HUDEP-2 (cell line): ENCODE measurements around the gene PRR15L.
"Not testable (repeated sequence)": the region's sequence is repeated elsewhere in the genome, so short reads cannot be mapped to it uniquely, and the experiment has no call there.

Experiments used
- DNase-seq, 76 experiments: peaks; one replicate each; lab custom pipeline; 2025; ENCODE audit not compliant: unreplicated experiment in 76 of 76; lab: John Stamatoyannopoulos, UW

The PRR15L gene, protein sequence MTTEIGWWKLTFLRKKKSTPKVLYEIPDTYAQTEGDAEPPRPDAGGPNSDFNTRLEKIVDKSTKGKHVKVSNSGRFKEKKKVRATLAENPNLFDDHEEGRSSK

DNA sequence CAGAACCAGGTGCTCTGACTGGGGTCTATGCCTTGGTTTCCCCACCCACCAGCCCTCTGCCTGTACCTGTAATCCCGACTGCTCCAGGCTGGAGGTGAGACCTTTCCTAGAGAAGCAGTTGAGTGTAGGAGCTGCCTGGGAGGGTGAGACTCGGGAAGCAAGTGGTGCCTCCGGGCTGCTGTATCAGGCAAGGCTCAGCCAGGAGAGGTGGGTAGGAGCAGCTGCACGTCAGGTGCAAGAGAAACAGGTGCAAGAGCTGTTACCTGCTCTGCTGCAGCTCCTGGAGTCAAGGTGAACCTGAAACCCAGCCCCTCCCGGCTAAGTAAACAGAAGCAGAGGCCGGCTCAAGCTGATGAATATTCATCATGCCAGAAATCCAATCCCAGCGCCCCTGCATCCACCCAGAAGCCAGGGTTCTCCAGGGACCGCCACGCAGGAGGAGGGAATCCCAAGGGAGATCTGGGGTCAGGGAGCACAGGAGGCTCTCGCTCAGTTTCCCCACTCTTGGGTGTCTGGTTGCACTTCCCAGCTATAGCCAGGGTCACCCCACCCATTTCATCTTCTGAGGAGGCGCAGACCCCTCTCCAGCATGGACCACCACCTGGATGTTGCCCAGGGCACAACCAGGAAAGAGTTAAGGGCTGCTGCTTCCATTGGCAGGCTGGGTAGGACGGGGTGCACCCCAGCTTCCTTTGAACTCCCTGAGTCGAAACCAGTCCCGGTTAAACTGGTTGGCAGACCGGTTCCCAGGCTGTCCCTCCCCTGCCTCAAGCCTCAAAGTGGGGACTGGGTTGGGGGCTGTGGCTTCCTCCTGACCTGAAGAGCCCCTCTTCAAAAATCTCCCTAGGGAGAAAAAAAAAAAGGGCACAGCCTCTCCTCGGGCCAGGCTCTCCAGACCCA lies at the start of gene PRR15L:
Gene PRR15L, minus strand, starts transcription at position 293 of the 900 bp plus-strand sequence. CDS start 4,649 bp downstream, outside the sequence.
- no peak for DNase-seq

DNA sequence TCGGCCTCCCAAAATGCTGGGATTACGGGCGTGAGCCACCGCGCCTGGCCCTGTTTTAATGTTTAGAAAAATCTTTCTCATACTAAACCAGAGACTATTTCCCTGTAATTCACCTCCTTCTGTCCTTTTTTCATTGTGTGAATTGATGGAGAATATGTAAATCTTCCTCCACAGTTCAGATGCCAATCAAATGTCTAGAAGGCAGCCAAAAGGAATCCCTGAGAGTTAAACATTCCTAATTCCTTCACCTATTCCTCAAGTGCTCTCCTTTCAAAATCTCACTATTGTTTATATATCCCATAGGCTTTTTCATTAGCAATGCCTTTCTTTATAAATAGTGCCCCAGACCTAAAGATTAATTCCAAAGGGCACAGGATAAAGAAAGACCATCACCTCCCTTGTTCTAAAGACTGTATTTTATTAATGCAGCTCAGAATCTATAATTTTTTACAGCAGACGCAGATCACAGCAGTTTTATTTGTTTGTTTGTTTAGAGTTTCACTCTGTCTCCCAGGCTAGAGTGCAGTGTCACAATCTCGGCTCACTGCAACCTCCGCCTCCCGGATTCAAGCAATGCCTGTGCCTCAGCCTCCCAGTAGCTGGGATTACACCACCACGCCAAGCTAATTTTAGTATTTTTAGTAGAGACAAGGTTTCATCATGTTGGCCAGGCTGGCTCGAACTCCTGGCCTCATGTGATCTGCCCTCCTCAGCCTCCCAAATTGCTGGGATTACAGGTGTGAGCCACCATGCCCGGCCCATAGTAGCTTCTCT lies 49.4 kb upstream of the PRR15L start:
- no peak for DNase-seq

DNA sequence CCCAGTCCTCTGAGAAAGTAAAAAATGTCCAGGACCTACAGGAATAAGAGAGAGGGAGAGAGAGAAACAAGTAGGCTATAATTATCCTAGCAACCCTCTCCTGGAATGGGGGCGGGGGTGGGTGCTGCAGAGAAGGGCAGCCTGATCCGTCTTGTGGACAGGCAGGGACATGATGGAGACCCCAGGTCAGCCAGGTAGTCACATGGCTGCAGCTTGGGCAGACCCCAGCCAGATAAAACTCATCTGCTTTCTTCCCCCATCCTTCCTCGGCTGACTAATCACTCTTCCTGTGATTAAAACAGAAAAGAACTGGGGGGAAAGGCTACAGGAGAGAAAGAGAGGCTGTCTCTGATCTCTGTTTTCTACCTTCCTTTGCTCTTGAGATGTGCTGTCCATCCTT lies 47.3 kb upstream of the PRR15L start:
- no peak for DNase-seq

DNA sequence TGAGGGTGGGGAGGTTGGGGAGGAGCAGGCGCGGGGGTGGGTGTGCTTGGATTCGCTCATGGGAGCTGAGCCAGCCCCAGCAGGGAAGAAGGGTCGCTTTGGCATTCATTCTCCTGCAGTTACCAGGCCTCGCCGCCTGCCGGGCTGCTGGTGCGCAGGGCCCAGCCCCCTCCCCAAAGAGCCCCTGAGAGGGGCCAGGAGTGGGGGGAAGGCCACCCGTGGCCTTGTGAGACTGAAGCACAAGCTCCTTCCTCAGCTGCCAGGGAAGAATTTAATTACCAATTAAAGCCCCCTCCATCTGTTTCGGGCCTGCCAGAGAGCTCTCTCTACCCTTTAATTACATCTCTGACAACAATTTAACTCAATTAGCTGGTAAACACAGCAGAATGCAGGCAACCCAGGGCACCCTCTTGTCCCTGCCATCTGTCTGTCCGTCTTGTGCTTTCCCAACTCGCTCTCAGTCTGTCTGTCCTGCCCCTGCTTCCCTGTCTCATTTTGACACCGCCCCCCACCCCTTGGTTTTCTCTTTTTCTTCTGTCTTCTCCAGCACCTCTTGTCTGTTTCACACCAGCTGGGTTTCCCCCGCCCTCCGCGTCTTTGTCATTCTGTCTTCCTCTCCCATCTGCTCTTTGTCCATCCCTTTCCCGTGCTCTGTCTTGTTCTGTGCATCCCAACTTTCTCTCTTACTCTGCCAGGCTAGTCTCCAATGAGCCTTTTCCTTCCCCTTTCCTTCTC lies 45.9 kb upstream of the PRR15L start:
- no peak for DNase-seq

DNA sequence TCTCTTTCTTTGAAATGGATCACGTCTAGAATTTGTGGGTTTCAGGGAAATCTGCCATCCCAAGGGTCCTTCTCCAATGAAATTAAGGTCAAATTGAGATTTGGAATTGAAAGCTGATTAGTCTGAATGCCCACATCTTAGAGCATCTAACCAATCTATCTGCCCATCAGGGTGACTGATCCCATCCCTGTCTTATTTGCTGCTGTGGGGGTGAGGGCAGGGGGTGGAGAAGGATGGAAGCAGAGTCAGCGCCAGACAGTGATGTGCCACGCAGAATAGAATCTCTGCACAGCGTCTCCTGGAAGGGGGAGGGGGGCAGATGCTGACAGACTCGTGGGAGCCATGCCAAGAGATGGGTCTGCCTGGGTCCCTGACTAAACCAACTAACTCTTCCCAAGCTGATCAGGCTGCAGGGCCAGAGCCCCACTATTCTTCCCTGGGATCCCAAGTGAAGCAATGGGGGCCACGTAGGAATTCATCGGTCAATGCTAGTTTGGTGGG lies 45.3 kb upstream of the PRR15L start:
- no peak for DNase-seq

DNA sequence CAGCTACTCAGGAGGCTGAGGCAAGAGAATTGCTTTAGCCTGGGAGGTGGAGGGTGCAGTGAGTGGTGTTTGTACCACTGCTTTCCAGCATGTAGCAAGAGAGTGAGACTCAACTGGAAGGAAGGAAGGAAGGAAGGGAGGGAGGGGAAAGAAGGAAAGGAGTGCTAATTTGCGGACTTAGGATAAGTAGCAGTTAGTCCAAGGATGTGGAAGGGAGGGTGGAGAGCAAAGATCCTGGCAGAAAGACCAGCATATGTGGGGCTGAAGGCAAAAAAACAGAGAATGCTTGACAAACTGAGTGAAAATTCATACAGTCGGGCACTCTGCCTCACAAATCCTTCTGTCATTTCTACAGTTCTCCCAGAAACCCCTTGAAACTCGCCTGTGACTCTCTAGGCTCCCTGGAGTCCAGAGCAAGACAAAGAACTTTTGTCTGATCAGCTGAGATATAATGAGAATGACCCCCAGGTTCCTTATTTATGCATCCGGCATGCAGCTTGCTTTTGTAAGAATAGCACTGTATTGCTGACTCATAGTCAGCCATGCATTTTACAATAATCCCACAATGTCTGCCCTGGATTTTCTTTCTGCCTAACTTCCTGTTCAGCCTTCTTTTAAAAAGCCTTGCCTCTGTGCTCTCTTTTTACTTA lies 44.7 kb upstream of the PRR15L start:
- peak in 1 of 76 experiments; percentile 3 for DNase-seq

DNA sequence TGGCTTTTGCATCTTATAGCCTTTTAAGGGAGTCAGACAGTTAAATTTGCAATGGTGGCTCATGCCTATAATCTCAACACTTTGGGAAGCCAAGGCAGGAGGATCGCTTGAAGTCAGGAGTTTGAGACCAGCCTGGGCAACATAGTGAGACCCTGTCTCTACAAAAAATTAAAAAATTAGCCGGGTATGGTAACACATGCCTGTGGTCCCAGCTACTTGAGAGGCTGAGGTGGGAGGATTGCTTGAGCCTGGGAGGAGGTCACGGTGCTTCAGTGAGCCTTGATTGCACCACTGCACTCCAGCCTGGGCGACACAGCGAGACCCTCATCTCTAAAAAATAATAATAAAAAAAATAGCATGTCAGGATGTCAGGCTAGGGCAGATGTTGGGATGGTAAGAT lies 44.0 kb upstream of the PRR15L start:
- not testable (repeated sequence) for DNase-seq

DNA sequence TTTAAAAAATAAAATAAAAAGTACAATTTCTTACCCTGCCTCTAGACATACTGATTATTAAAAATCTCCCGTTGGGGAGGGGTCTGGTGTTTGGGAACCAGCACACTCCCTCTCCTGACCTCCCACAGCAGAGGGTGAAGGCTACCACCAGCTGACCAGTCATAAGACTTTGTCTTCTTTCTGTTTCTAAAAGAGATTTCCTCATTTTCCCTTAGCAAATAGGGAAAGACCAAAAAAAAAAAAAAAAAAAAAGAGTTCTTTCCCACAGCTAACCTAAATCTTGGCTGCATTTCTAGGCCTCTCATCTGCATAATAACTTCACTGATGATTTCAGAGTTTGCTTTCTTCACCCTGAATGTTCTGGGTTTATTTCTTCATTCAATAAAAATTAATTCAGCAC lies 43.5 kb upstream of the PRR15L start:
- no peak for DNase-seq

DNA sequence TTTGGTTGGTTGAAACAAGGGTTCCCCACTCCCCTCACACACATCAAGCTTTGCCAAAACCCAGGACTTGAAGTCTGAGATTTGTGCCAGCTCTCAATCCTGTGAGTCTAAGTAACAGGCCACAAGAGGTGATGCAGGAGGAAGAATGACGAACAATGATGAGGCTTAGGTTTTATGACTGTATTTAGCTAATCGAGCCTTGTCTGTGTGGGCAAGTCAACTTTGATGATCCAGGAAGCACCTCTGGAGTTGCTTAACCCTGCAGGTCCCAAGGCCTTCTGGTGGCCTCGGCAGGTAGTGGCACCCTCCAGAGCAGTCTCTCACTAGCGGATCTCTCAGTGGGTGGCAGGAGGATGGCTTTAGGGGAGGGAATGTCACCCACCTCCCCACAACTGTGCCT lies 41.9 kb upstream of the PRR15L start:
- no peak for DNase-seq

DNA sequence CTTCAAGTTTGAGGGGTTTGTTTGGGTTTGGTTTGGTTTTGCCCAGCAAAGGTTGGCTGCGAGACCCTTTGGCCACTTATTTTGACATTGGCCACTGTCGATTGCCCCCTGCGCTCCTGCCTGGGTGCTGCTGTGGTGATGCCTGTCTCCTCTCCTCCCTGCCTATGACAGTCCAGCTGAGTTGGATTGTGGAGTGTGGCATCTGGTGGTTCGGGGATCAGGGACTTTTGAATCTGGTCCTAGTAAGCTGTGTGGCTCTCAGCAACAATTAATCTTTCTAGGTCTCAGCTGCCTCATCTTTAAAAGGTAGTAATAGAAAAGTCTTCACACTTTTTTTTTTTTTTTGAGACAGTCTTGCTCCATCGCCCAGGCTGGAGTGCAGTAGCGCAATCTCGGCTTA lies 40.4 kb upstream of the PRR15L start:
- DNase-seq = no peak

DNA sequence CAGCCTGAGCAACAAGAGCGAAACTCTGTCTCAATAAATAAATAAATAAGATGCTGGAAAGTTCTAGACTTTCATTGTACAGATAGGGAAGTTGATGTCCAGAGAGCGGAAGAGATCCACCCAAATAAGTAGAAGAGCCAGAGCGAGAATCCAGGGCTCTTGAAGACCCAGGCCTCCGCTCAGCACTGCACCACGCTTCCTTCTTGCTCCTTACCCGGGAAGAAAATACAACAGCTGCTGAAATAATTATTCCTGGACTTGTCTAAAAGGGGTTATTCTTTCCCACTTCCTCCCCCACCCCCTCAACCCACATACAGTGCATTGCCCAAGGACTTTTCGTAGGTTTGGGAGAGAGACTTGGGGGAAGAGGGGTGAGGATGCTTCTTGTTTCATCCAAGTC lies 39.9 kb upstream of the PRR15L start:
- DNase-seq = no peak

DNA sequence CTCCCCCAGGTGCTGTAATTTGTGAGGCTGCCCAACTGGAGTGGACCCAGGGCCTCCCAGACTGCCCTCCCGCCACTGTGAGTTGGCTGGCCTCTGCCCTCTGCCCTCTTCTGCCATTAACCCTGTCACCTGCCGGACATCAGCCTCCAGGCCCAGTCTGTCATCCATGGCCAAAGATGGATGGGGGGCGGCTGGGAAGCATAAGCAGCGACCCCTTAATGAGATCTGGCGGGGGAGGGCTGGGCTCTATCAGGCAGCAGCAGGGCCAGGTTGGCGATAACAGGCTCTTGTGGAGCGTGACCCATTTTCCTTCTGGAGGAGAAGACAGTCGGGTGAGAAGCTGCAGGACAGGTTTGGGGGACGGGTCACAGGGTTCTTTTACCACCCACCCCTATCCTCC lies 38.5 kb upstream of the PRR15L start:
- no peak for DNase-seq

DNA sequence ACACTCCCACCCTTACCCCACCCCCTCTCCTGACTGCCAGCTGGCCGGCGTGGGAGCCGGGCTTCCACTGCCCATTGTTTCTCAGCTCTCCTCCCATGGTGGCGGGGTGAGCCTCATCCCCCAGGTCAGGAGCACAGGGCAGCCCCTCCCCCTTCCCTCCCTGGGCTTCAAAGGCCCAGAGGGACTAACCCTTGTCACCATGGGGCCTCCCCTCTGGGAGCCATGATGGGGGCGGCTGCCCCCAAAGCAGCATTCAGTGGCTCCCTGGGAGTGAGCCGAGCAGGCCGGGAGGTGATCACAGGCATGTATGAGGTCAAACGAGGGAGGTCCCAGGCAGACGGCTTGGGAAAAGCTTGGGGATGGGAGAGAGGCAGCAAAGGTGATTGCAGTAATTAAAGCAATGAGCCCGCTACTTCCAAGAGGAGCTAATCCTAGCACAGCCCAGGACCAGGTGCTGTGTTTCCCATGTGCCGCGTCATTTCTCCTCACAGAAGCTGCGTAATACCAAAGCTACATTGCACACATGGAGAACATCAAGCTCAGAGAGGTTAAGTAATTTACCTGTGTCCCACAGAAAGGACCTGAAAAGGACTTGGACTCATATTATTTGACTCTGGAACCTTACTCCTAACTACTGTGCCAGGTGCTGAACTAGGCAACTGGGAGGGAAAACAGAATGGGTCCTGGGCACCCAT lies 37.7 kb upstream of the PRR15L start:
- no peak for DNase-seq

DNA sequence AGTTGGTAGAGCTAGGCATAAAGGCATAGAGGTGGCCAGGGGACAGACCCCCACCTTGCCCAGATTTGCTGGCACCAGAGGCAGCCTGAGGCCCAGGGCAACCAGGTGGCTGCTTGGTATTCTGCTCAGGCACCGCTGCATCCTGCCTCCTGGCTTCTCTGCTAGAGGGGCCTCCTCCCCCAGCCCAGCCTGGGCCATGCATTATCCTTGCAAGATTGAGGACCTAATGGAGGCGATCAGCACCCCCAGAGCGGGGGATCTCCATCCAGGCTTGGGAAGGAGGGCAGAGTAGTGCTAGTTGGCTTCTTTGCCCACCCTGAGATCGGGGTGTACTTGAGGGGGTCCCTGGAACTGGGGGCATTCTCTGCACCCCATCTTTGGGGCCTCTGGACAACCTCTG lies 37.0 kb upstream of the PRR15L start:
- DNase-seq = no peak

DNA sequence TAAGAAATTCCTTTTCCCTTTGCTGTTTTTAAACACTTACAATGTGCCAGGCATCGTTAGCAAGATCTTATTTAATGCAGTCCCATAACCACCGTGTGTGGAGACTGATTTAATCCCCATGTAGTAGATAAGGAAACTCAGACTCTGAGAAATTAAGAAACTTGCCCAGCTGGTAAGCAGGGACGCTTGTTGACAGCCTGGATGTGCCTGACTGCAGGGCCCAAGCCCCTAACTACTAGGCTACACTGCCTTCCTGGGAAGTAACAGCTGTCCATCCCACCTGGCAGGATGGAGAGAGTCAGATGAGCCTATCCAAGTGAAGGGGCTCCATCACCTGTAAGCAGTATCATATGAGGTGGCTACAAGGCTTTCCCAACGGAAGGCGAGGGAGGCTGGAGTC lies 36.3 kb upstream of the PRR15L start:
- no peak for DNase-seq

DNA sequence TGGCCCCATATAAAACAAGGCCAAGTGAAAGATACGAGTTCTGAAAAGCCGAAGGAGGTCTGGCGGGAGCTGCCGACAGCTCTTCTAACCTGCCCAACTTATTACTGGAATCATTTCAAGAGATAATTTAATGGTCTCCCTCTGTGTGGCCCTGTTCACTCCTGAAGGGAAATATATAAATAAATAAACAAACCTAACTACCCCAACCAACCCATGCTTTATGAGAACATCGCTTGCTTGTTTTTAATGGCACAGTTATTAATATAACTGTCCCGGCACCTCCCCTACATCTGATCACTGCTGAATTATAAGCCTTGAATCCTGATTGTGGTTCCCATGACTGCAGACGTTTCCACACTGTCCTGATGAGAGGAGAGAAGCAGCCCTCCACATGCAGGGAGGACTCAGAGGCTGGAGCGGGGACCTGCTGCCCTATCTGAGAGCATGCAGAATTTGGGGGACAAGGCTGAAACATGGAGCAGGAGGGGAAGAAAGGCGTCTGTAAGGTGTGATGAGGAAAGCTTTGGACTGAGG lies 35.4 kb upstream of the PRR15L start:
- DNase-seq = no peak

DNA sequence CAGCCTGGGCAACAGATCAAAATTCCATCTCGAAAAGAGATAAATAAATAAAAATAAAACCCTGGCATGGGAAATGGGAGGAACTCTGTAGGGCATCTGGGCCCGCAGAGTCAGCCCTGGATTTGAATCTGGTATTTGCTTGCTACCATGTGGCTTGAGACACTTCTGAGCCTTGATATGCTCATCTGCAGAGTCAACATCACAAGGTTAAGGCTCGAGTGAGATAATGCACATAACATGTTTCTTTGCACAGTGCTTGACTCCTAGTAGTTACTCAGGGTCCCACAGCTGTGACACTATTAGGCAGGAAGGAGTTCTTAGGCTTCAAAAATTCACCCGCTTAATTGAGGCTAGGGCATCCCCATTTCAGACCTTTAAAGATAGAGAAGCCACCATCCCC lies 34.5 kb upstream of the PRR15L start:
- DNase-seq = no peak

DNA sequence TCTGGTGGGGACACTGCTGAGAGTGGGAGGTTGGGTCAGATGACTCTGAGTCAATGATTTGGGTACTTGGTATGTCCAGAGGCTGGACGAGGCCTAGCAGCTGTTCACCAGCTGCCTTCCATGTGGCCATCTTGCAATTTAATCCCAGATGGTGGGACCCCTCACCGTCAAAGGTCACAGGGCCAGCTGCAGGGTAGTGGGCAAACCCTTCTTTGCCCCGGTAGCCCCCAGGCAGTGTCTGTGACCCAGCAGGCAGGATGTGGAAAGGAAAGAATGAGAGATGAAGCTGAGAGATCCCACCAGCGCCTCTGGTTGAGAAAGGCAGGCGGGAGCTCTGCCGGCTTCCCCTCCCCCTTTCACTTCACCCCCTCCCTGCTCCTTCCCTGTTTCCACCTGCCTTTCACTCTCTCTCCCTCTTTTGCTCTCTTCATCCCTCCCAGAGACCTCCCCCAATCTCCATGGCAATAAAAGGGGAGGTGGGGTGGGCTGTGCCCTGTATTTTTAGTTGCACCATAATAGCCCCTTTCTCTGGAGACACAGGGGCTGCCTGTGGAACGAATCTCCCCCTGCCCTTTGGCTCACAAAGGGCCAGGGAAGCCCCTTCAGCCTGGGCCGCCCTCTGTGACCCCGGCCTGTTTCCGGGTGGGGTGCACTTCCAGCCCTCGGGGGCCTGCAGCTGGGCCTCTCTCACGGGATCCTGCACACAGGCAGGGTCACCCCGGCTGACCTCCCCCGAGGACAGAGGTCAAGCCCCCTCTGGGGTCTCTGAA lies 33.5 kb upstream of the PRR15L start:
- peak in 1 of 76 experiments; percentile 4 for DNase-seq

DNA sequence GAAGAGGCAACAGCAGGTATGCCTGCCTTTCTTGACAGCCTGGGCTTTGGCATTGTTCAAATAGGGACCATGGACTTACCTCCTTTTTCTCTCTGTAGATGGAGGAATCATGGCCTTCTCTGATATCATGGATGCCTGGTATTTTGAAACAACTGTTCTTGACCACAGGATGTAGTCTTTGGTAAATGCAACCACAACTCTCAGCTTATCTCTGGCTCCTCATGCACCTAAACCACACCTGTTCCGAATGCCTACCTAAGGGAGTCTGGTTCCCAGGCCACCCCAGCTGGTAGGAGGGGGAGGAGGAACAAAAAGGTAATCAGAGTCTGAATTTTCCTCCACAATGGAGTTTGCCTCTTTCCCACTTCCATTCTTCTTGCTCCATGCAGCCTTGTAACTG lies 32.0 kb upstream of the PRR15L start:
- no peak for DNase-seq
